ENCODE measurements around the gene PI16. TPM values are rescaled to one million over a fixed set of nuclear protein-coding genes. Genes with fewer than 3 reads are reported as not detected.

PI16 gene
- polyA plus RNA-seq, 1 of the 3 experiments (the other 2 are of a cell fraction) = 0.02 TPM

GRCh38 chr6:36912586-36912985 lies 42.0 kb upstream of the PI16 start (continued):
- TF ChIP-seq, protein P1, sequence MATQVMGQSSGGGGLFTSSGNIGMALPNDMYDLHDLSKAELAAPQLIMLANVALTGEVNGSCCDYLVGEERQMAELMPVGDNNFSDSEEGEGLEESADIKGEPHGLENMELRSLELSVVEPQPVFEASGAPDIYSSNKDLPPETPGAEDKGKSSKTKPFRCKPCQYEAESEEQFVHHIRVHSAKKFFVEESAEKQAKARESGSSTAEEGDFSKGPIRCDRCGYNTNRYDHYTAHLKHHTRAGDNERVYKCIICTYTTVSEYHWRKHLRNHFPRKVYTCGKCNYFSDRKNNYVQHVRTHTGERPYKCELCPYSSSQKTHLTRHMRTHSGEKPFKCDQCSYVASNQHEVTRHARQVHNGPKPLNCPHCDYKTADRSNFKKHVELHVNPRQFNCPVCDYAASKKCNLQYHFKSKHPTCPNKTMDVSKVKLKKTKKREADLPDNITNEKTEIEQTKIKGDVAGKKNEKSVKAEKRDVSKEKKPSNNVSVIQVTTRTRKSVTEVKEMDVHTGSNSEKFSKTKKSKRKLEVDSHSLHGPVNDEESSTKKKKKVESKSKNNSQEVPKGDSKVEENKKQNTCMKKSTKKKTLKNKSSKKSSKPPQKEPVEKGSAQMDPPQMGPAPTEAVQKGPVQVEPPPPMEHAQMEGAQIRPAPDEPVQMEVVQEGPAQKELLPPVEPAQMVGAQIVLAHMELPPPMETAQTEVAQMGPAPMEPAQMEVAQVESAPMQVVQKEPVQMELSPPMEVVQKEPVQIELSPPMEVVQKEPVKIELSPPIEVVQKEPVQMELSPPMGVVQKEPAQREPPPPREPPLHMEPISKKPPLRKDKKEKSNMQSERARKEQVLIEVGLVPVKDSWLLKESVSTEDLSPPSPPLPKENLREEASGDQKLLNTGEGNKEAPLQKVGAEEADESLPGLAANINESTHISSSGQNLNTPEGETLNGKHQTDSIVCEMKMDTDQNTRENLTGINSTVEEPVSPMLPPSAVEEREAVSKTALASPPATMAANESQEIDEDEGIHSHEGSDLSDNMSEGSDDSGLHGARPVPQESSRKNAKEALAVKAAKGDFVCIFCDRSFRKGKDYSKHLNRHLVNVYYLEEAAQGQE (IDR thresholded peaks at IDR 0.05; ENCODE audit: low read depth, low read length) = peak; percentile 36; the same call in 1 of the 2 replicates
- no peak for TF ChIP-seq NRF1 (IDR thresholded peaks at IDR 0.05; ENCODE audit: low read depth, low read length)
- TF ChIP-seq EZH2phosphoT487 (IDR thresholded peaks at IDR 0.05; ENCODE audit: borderline replicate concordance, low read depth) = no peak
- peak; percentile 16; the same call in 1 of the 2 replicates for TF ChIP-seq CTCF (IDR thresholded peaks at IDR 0.05)
- TF ChIP-seq GABPA (IDR thresholded peaks at IDR 0.05; ENCODE audit: low read depth) = no peak

DNA sequence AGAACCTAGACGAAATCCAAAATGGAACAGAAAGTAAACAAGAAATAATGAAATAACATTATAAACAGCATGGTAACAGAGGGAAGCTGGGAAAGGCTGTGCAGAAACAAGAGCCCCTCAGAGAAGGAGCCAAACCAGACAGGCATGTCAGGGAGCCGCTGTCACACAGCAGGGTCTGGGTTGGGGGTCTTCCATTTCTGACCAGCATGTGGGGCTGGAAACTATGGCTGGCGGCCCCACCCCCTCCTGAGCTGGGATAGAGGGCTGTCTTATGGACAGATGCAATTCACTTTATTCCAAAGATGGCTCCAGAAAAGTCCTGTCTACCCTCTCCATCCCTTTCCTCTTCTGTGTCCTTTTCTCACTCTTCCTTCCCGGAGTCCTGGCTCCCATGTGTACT lies 41.5 kb upstream of the PI16 start:
- H3F3A ChIP-seq (replicated peaks; ENCODE audit: insufficient read depth) = peaks cover 20% of the 10 kb centered on the region
- no peak for TF ChIP-seq RCOR1 (IDR thresholded peaks at IDR 0.05; ENCODE audit: low read length)
- CTCF ChIA-PET = interaction anchor here (1.7 kb wide), 1 partner anchor 27 kb away, joined by 7 read pairs; the partner anchor contains the start of gene C6orf89
- peaks cover 24 to 35% of the 10 kb centered on the region in 2 experiments for H3K36me3 ChIP-seq (replicated peaks in 1 of 2; ENCODE audit: control insufficient read depth in 1 of 2, insufficient read depth in 2 of 2, low read length in 1 of 2)
- H3K79me2 ChIP-seq (ENCODE audit: insufficient read depth) = no peaks in the 10 kb centered on the region
- H3K27ac ChIP-seq (ENCODE audit: low read depth in 2 of 2, low read length in 1 of 2) = peak overlapping the region; percentile 34 to 61; a peak in 3 of 4 replicates
- H4K20me1 ChIP-seq (ENCODE audit: insufficient read depth) = peaks cover 18% of the 10 kb centered on the region
- peaks cover 0 to 25% of the 10 kb centered on the region in 2 experiments; a peak in 2 of 4 replicates for H3K4me1 ChIP-seq (ENCODE audit: control insufficient read depth in 1 of 2, insufficient read depth in 2 of 2, low read depth in 1 of 2, low read length in 1 of 2)
- no peak overlapping the region for H2AFZ ChIP-seq (ENCODE audit: low read depth)
- H3K9me2 ChIP-seq = no peaks in the 10 kb centered on the region
- H3K4me2 ChIP-seq = peak overlapping the region; percentile 48; the same call in 1 of the 2 replicates
- H3K9me3 ChIP-seq = no peaks in the 10 kb centered on the region
- WGBS (ENCODE audit: low lambda C conversion rate) = 75% methylated on average over 4 of the region's 4 CpGs
- H3K9ac ChIP-seq = no peak overlapping the region
- H3K4me3 ChIP-seq (ENCODE audit: low read depth in 2 of 2, low read length in 1 of 2) = no peak overlapping the region
- no peaks in the 10 kb centered on the region for H3K27me3 ChIP-seq (ENCODE audit: insufficient read depth)
- no peak for DNase-seq
- POLR2A ChIA-PET = no interaction called here

DNA sequence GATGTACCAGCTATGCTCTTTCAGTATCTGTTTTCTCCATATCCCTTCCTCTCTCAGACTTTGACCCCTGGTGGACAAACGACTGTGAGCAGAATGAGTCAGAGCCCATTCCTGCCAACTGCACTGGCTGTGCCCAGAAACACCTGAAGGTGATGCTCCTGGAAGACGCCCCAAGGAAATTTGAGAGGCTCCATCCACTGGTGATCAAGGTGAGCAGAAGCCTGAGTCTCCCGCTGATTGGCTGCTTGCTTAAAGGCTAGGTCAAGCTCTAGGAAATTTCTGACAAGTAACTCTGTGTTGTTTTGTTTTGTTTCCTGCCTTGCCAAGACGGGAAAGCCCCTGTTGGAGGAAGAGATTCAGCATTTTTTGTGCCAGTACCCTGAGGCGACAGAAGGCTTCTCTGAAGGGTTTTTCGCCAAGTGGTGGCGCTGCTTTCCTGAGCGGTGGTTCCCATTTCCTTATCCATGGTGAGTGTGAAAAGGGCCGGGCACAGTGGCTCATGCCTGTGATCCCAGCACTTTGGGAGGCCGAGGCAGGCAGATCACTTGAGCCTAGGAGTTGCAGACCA lies 40.2 kb upstream of the PI16 start:
- Histone ChIP-seq H3K4me1 (ENCODE audit: control insufficient read depth in 1 of 2, insufficient read depth in 2 of 2, low read depth in 1 of 2, low read length in 1 of 2) (peaks cover 0 to 25% of the 10 kb centered on the region in 2 experiments; a peak in 2 of 4 replicates), H3F3A (replicated peaks; ENCODE audit: insufficient read depth) (peaks cover 20% of the 10 kb centered on the region), H3K4me3 (ENCODE audit: low read depth in 2 of 2, low read length in 1 of 2) (no peak overlapping the region), H4K20me1 (ENCODE audit: insufficient read depth) (peaks cover 18% of the 10 kb centered on the region), H3K27ac (ENCODE audit: low read depth in 2 of 2, low read length in 1 of 2) (no peak overlapping the region), H3K27me3 (ENCODE audit: insufficient read depth) (no peaks in the 10 kb centered on the region), H3K9me2 (no peaks in the 10 kb centered on the region), H3K9ac (no peak overlapping the region), H3K36me3 (replicated peaks in 1 of 2; ENCODE audit: control insufficient read depth in 1 of 2, insufficient read depth in 2 of 2, low read length in 1 of 2) (peaks cover 28 to 35% of the 10 kb centered on the region in 2 experiments), H2AFZ (ENCODE audit: low read depth) (no peak overlapping the region), H3K79me2 (ENCODE audit: insufficient read depth) (no peaks in the 10 kb centered on the region), H3K4me2 (0 out of 2 replicates have a peak overlapping the region, but pooled peaks have one; percentile 48), H3K9me3 (no peaks in the 10 kb centered on the region)
- ChIA-PET POLR2A (no interaction called here), CTCF (interaction anchor here (1.3 to 2.5 kb wide), 3 partner anchors 28 to 136 kb away, joined by 4 to 8 read pairs (median 7); partner anchors contain the start of gene C6orf89)
- no peak for DNase-seq
- 60% methylated on average over 8 of the region's 10 CpGs for whole genome bisulfite sequencing (ENCODE audit: low lambda C conversion rate)
- TF ChIP-seq MEF2A (IDR thresholded peaks at IDR 0.05; ENCODE audit: borderline replicate concordance, low read depth) = no peak
- TF ChIP-seq RXRA (IDR thresholded peaks at IDR 0.05; ENCODE audit: borderline replicate concordance, low read depth) = peak; percentile 19; the same call in 1 of the 2 replicates
- peak; percentile 66; the same call in 1 of the 2 replicates for TF ChIP-seq FOSL2 (IDR thresholded peaks at IDR 0.05; ENCODE audit: borderline replicate concordance, low read depth)
- TF ChIP-seq JUND (IDR thresholded peaks at IDR 0.05) = peak; percentile 58; the same call in 1 of the 2 replicates
- TF ChIP-seq, protein P2, sequence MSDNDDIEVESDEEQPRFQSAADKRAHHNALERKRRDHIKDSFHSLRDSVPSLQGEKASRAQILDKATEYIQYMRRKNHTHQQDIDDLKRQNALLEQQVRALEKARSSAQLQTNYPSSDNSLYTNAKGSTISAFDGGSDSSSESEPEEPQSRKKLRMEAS (IDR thresholded peaks at IDR 0.05; ENCODE audit: low read depth) = no peak
- TF ChIP-seq POLR2AphosphoS5 (IDR thresholded peaks at IDR 0.05; ENCODE audit: low read depth, low read length) = no peak
- no peak for TF ChIP-seq SIN3A (IDR thresholded peaks at IDR 0.05; ENCODE audit: borderline replicate concordance, low read depth, low read length)
- no peak for TF ChIP-seq ELF1 (IDR thresholded peaks at IDR 0.05)
- TF ChIP-seq CTCF (IDR thresholded peaks at IDR 0.05) = peak; percentile 55
